Measurements from ENCODE around the gene ZCCHC14.
"Not testable (repeated sequence)": the region's sequence is repeated elsewhere in the genome, so short reads cannot be mapped to it uniquely, and the experiment has no call there.

ZCCHC14 gene

GRCh38 chr16:87525352-87525751, 32.5 kb upstream of the ZCCHC14 start:
- Histone ChIP-seq H4K20me1 (ENCODE audit: low read depth, low read length) (no peaks in the 10 kb centered on the region), H3K4me3 (ENCODE audit: insufficient read depth, low read length, poor library complexity, severe bottlenecking) (no peak overlapping the region), H3K9me3 (ENCODE audit: insufficient read depth, low read length) (no peaks in the 10 kb centered on the region), H3K9ac (ENCODE audit: low read length) (no peak overlapping the region), H3K27ac (ENCODE audit: low read depth, low read length) (no peak overlapping the region), H3K9me2 (replicated peaks; ENCODE audit: insufficient read depth, low read length) (no peaks in the 10 kb centered on the region), H2AFZ (ENCODE audit: low read depth, low read length, severe bottlenecking) (no peak overlapping the region), H3K79me2 (ENCODE audit: insufficient read depth, low read length) (no peaks in the 10 kb centered on the region), H3K36me3 (ENCODE audit: low read length) (no peaks in the 10 kb centered on the region), H3K27me3 (ENCODE audit: low read length) (no peaks in the 10 kb centered on the region), H3F3A (ENCODE audit: insufficient read depth) (no peaks in the 10 kb centered on the region), H3K4me2 (ENCODE audit: low read depth, low read length, poor library complexity, severe bottlenecking) (no peak overlapping the region)
- TF ChIP-seq EZH2phosphoT487 (conservative IDR thresholded peaks at IDR 0.05; ENCODE audit: low read length) (no peak), CTCF (IDR thresholded peaks at IDR 0.05; ENCODE audit: insufficient read depth, low read length, poor library complexity, severe bottlenecking) (no peak)

GRCh38 chr16:87524407-87524806, 31.6 kb upstream of the ZCCHC14 start:
- H3K27me3 ChIP-seq (ENCODE audit: low read length), result no peaks in the 10 kb centered on the region
- no peaks in the 10 kb centered on the region for H4K20me1 ChIP-seq (ENCODE audit: low read depth, low read length)
- no peak overlapping the region for H2AFZ ChIP-seq (ENCODE audit: low read depth, low read length, severe bottlenecking)
- no peak overlapping the region for H3K9ac ChIP-seq (ENCODE audit: low read length)
- H3K36me3 ChIP-seq (ENCODE audit: low read length), result no peaks in the 10 kb centered on the region
- H3F3A ChIP-seq (ENCODE audit: insufficient read depth), result no peaks in the 10 kb centered on the region
- TF ChIP-seq EZH2phosphoT487 (conservative IDR thresholded peaks at IDR 0.05; ENCODE audit: low read length) (no peak), CTCF (IDR thresholded peaks at IDR 0.05; ENCODE audit: insufficient read depth, low read length, poor library complexity, severe bottlenecking) (no peak)
- no peak overlapping the region for H3K27ac ChIP-seq (ENCODE audit: low read depth, low read length)
- no peak overlapping the region for H3K4me2 ChIP-seq (ENCODE audit: low read depth, low read length, poor library complexity, severe bottlenecking)
- H3K9me3 ChIP-seq (ENCODE audit: insufficient read depth, low read length), result no peaks in the 10 kb centered on the region
- no peaks in the 10 kb centered on the region for H3K9me2 ChIP-seq (replicated peaks; ENCODE audit: insufficient read depth, low read length)
- H3K79me2 ChIP-seq (ENCODE audit: insufficient read depth, low read length), result no peaks in the 10 kb centered on the region
- no peak overlapping the region for H3K4me3 ChIP-seq (ENCODE audit: insufficient read depth, low read length, poor library complexity, severe bottlenecking)

- not testable (repeated sequence) for H3K9me2 ChIP-seq (replicated peaks; ENCODE audit: insufficient read depth, low read length); H3K79me2 ChIP-seq (ENCODE audit: insufficient read depth, low read length); H3F3A ChIP-seq (ENCODE audit: insufficient read depth); H3K27me3 ChIP-seq (ENCODE audit: low read length); H3K4me2 ChIP-seq (ENCODE audit: low read depth, low read length, poor library complexity, severe bottlenecking); H2AFZ ChIP-seq (ENCODE audit: low read depth, low read length, severe bottlenecking); H3K9ac ChIP-seq (ENCODE audit: low read length); H3K36me3 ChIP-seq (ENCODE audit: low read length); H3K9me3 ChIP-seq (ENCODE audit: insufficient read depth, low read length); H3K27ac ChIP-seq (ENCODE audit: low read depth, low read length); H4K20me1 ChIP-seq (ENCODE audit: low read depth, low read length); H3K4me3 ChIP-seq (ENCODE audit: insufficient read depth, low read length, poor library complexity, severe bottlenecking)
Measured at GRCh38 chr16:87523605-87524004, 30.8 kb upstream of the ZCCHC14 start.

GRCh38 chr16:87521764-87522163, 28.9 kb upstream of the ZCCHC14 start:
- not testable (repeated sequence) for H3K9me3 ChIP-seq (ENCODE audit: insufficient read depth, low read length); H3K9ac ChIP-seq (ENCODE audit: low read length); H4K20me1 ChIP-seq (ENCODE audit: low read depth, low read length); H3K27ac ChIP-seq (ENCODE audit: low read depth, low read length); H3K4me2 ChIP-seq (ENCODE audit: low read depth, low read length, poor library complexity, severe bottlenecking); H3K27me3 ChIP-seq (ENCODE audit: low read length); H3K36me3 ChIP-seq (ENCODE audit: low read length); H3F3A ChIP-seq (ENCODE audit: insufficient read depth); H3K9me2 ChIP-seq (replicated peaks; ENCODE audit: insufficient read depth, low read length); H3K79me2 ChIP-seq (ENCODE audit: insufficient read depth, low read length); H2AFZ ChIP-seq (ENCODE audit: low read depth, low read length, severe bottlenecking); H3K4me3 ChIP-seq (ENCODE audit: insufficient read depth, low read length, poor library complexity, severe bottlenecking)

- H2AFZ ChIP-seq (ENCODE audit: low read depth, low read length, severe bottlenecking), result not testable (repeated sequence)
Measured at GRCh38 chr16:87519170-87519569, 26.3 kb upstream of the ZCCHC14 start.

GRCh38 chr16:87518430-87519051, 25.7 kb upstream of the ZCCHC14 start:
- not testable (repeated sequence) for H3K36me3 ChIP-seq (ENCODE audit: low read length); H3K9me2 ChIP-seq (replicated peaks; ENCODE audit: insufficient read depth, low read length); H4K20me1 ChIP-seq (ENCODE audit: low read depth, low read length); H3K9ac ChIP-seq (ENCODE audit: low read length); H3K4me3 ChIP-seq (ENCODE audit: insufficient read depth, low read length, poor library complexity, severe bottlenecking); H3F3A ChIP-seq (ENCODE audit: insufficient read depth); H3K27me3 ChIP-seq (ENCODE audit: low read length); H3K79me2 ChIP-seq (ENCODE audit: insufficient read depth, low read length); H3K27ac ChIP-seq (ENCODE audit: low read depth, low read length); H2AFZ ChIP-seq (ENCODE audit: low read depth, low read length, severe bottlenecking); H3K4me2 ChIP-seq (ENCODE audit: low read depth, low read length, poor library complexity, severe bottlenecking); H3K9me3 ChIP-seq (ENCODE audit: insufficient read depth, low read length)

More at GRCh38 chr16:87519170-87519569, 26.3 kb upstream of the ZCCHC14 start:
- H3K9me2 ChIP-seq (replicated peaks; ENCODE audit: insufficient read depth, low read length); H3K9ac ChIP-seq (ENCODE audit: low read length); H4K20me1 ChIP-seq (ENCODE audit: low read depth, low read length); H3F3A ChIP-seq (ENCODE audit: insufficient read depth); H3K4me2 ChIP-seq (ENCODE audit: low read depth, low read length, poor library complexity, severe bottlenecking); H3K36me3 ChIP-seq (ENCODE audit: low read length); H3K79me2 ChIP-seq (ENCODE audit: insufficient read depth, low read length); H3K27ac ChIP-seq (ENCODE audit: low read depth, low read length); H3K9me3 ChIP-seq (ENCODE audit: insufficient read depth, low read length); H3K4me3 ChIP-seq (ENCODE audit: insufficient read depth, low read length, poor library complexity, severe bottlenecking); H3K27me3 ChIP-seq (ENCODE audit: low read length): not testable (repeated sequence)
